HepG2 (cell line): ENCODE data around the gene CAD. TPM values are rescaled to one million over a fixed set of nuclear protein-coding genes. Genes with fewer than 3 reads are reported as not detected.
A peak's percentile ranks its signal among the peaks of the same experiment; 100 is the strongest.

ENCODE experiments used
- AGO2 ChIP-seq: fragments of 200-400 bp; formaldehyde crosslinking; optimal IDR thresholded peaks from 2 replicates; pipeline ENCODE3; 2017; ENCODE audit warnings: mild to moderate bottlenecking, low read depth, low read length, moderate library complexity
- CCAR2 ChIP-seq: fragments of 200-400 bp; formaldehyde crosslinking; optimal IDR thresholded peaks from 2 replicates; pipeline ENCODE3; 2018; ENCODE audit warnings: low read depth, mild to moderate bottlenecking, low read length, moderate library complexity
- CEBPG ChIP-seq: IDR thresholded peaks from 2 replicates; pipeline ENCODE4 v1.6.1; 2016
- EZH2 ChIP-seq: conservative IDR thresholded peaks from 2 replicates; pipeline ENCODE4 v1.6.1; 2012; ENCODE audit warnings: mild to moderate bottlenecking, low read depth, low read length, moderate library complexity
- FOXJ3 ChIP-seq: sonication (generic); formaldehyde crosslinking; IDR thresholded peaks from 2 replicates; pipeline ENCODE4 v1.4.0; 2020; ENCODE audit warnings: missing genetic modification reagents, mild to moderate bottlenecking, borderline replicate concordance
- HOXA5 ChIP-seq: sonication (generic); formaldehyde crosslinking; IDR thresholded peaks from 2 replicates; pipeline ENCODE4 v1.4.0; 2020; ENCODE audit warnings: missing genetic modification reagents
- JARID2 ChIP-seq: sonication (generic); formaldehyde crosslinking; IDR thresholded peaks from 2 replicates; pipeline ENCODE4 v1.8.1; 2023; ENCODE audit warnings: missing genetic modification reagents, inconsistent platforms; ENCODE audit not compliant: insufficient replicate concordance
- KDM6A ChIP-seq: IDR thresholded peaks from 2 replicates; pipeline ENCODE4 v1.6.1; 2016; ENCODE audit warnings: low read depth
- NFATC3 ChIP-seq: sonication (generic); formaldehyde crosslinking; IDR thresholded peaks from 2 replicates; pipeline ENCODE4 v1.5.1; 2020; ENCODE audit warnings: mild to moderate bottlenecking, missing genetic modification reagents
- PITX1 ChIP-seq: sonication (generic); formaldehyde crosslinking; IDR thresholded peaks from 2 replicates; pipeline ENCODE4 v1.5.1; 2020; ENCODE audit warnings: mild to moderate bottlenecking, missing genetic modification reagents
- SALL2 ChIP-seq: sonication (generic); formaldehyde crosslinking; IDR thresholded peaks from 2 replicates; pipeline ENCODE4 v1.8.1; 2023; ENCODE audit warnings: mild to moderate bottlenecking, missing genetic modification reagents, inconsistent platforms
- SMAD9 ChIP-seq: sonication (generic); formaldehyde crosslinking; IDR thresholded peaks from 2 replicates; pipeline ENCODE4 v1.5.1; 2020; ENCODE audit warnings: mild to moderate bottlenecking, missing genetic modification reagents
- SOX5 ChIP-seq: IDR thresholded peaks from 2 replicates; pipeline ENCODE4 v1.6.1; 2016; ENCODE audit warnings: borderline replicate concordance
- XBP1 ChIP-seq: sonication (generic); formaldehyde crosslinking; IDR thresholded peaks from 2 replicates; pipeline ENCODE4 v1.5.0; 2020; ENCODE audit warnings: missing genetic modification reagents
- ZC3H4 ChIP-seq: sonication (generic); formaldehyde crosslinking; IDR thresholded peaks from 2 replicates; pipeline ENCODE4 v1.4.0; 2020; ENCODE audit warnings: missing genetic modification reagents, borderline replicate concordance
- ZFP82 ChIP-seq: sonication (generic); formaldehyde crosslinking; IDR thresholded peaks from 2 replicates; pipeline ENCODE4 v1.5.1; 2020; ENCODE audit warnings: mild to moderate bottlenecking, missing genetic modification reagents, borderline replicate concordance
- ZNF205 ChIP-seq: IDR thresholded peaks from 2 replicates; pipeline ENCODE4 v1.6.1; 2018; ENCODE audit warnings: missing biosample characterization, missing genetic modification reagents
- ZNF292 ChIP-seq: sonication (generic); formaldehyde crosslinking; IDR thresholded peaks from 2 replicates; pipeline ENCODE4 v1.8.1; 2022; ENCODE audit warnings: mild to moderate bottlenecking, low read depth, missing genetic modification reagents, borderline replicate concordance
- ZNF296 ChIP-seq: sonication (generic); formaldehyde crosslinking; conservative IDR thresholded peaks from 2 replicates; pipeline ENCODE4 v1.5.0; 2020; ENCODE audit warnings: mild to moderate bottlenecking, missing genetic modification reagents
- ZNF33A ChIP-seq: sonication (generic); formaldehyde crosslinking; IDR thresholded peaks from 2 replicates; pipeline ENCODE4 v1.5.1; 2020; ENCODE audit warnings: missing genetic modification reagents, mild to moderate bottlenecking, moderate library complexity, borderline replicate concordance
- ZNF598 ChIP-seq: sonication (generic); formaldehyde crosslinking; IDR thresholded peaks from 2 replicates; pipeline ENCODE4 v1.5.1; 2020; ENCODE audit warnings: mild to moderate bottlenecking, missing genetic modification reagents, borderline replicate concordance
- ZNF776 ChIP-seq: sonication (generic); formaldehyde crosslinking; IDR thresholded peaks from 2 replicates; pipeline ENCODE4 v1.4.0; 2020; ENCODE audit warnings: mild to moderate bottlenecking, missing genetic modification reagents
- ZSCAN12 ChIP-seq: sonication (generic); formaldehyde crosslinking; IDR thresholded peaks from 2 replicates; pipeline ENCODE4 v1.9.0; 2021; ENCODE audit warnings: mild to moderate bottlenecking, missing genetic modification reagents
- polyA plus RNA-seq, 8 experiments: library from polyadenylated mRNA; depleted of rRNA in 3 of 8; stranded (reverse) in 7 of 8; unstranded in 1 of 8; fragments of >200 nt; fragmentation: Illumina TruSeq in 4 of 8; extraction: Trizol in 4 of 8; gene quantifications; 2 replicates each; pipeline versions ENCODE4 v1.2.1 to v1.2.3, GENCODE V29; 2011 to 2016; ENCODE audit warnings: low read depth in 4 of 8, missing spikeins in 1 of 8, mixed read lengths in 1 of 8; ENCODE audit not compliant: insufficient read depth in 1 of 8
- total RNA-seq, 5 experiments: library from RNA; depleted of rRNA; stranded (reverse); fragments of >200 nt; fragmentation: Illumina TruSeq; extraction: Trizol; gene quantifications; 2 replicates each; pipeline ENCODE4 v1.2.3, GENCODE V29; 2016; ENCODE audit warnings: low read depth in 1 of 5
- TF ChIP-seq, protein P1 (sequence below): sonication (generic); formaldehyde crosslinking; IDR thresholded peaks from 2 replicates; pipeline ENCODE4 v1.8.1; 2023; ENCODE audit warnings: mild to moderate bottlenecking, missing genetic modification reagents
- TF ChIP-seq, protein P2 (sequence below): IDR thresholded peaks from 2 replicates; pipeline ENCODE4 v1.6.1; 2016; ENCODE audit warnings: missing genetic modification reagents, missing compliant biosample characterization
- TF ChIP-seq, protein P3 (sequence below): IDR thresholded peaks from 2 replicates; pipeline ENCODE4 v1.6.1; 2016; ENCODE audit warnings: low read depth, control low read depth
- TF ChIP-seq, protein P4 (sequence below): sonication (generic); formaldehyde crosslinking; IDR thresholded peaks from 2 replicates; pipeline ENCODE4 v1.8.0; 2022; ENCODE audit warnings: missing genetic modification reagents, mild to moderate bottlenecking, inconsistent platforms, borderline replicate concordance

The CAD gene
- total and polyA plus RNA-seq, 2 of the 13 experiments (the other 11 are each of a cell fraction or from before 2014, with no cell fraction given): 21.7 to 37.0 TPM

DNA sequence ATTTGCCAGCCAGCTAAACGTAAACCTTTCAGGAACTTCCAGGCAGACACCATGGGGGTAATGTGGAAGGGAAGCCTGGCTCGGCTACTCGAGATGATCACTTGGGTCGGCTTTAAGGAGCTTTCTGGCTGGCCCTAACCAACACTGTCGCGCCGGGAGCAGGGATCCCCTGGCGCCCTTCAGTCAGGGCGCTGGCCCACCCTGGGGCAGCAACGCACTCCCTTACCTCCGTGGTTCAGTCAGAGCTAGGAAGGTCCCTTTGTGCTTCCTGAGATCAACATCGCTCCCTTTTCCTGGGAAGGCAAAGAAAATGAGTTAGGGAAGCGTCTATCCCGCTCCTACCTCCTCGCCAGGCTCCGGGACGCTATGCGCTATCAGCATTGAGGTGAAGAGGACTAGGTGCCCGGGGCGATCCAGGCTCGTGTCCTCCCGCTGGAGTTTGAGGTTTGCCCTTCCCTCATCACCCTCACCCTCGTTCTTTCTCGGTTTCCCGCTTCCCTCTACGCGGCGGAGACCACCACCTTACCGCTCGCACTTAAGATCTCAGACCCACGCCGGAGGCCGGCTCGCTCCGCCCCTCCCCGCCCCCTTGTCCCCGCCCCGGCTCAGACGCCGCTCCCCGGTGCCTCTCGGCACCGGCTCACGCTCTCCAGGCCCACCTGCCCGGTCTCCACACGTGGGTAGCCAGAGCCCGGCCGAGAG, 5.8 kb upstream of the CAD start (continued):
- TF ChIP-seq, protein P1, sequence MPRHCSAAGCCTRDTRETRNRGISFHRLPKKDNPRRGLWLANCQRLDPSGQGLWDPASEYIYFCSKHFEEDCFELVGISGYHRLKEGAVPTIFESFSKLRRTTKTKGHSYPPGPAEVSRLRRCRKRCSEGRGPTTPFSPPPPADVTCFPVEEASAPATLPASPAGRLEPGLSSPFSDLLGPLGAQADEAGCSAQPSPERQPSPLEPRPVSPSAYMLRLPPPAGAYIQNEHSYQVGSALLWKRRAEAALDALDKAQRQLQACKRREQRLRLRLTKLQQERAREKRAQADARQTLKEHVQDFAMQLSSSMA: no peak
- TF ChIP-seq EZH2 (no peak), CEBPG (no peak), ZNF296 (CRISPR knock-in tag) (no peak), PITX1 (CRISPR knock-in tag) (peak; percentile 35; the same call in 1 of the 2 replicates), JARID2 (CRISPR knock-in tag) (no peak), AGO2 (no peak), ZC3H4 (CRISPR knock-in tag) (no peak), KDM6A (CRISPR knock-in tag) (no peak), SOX5 (CRISPR knock-in tag) (no peak), ZNF776 (CRISPR knock-in tag) (peak; percentile 58; the same call in 1 of the 2 replicates), ZNF205 (no peak), FOXJ3 (no peak), ZNF598 (CRISPR knock-in tag) (peak; percentile 75; the same call in 1 of the 2 replicates), HOXA5 (CRISPR knock-in tag) (no peak), ZNF33A (no peak), CCAR2 (no peak), ZNF292 (0 out of 2 replicates have a peak, but pooled peaks have one; percentile 23), XBP1 (CRISPR knock-in tag) (no peak), SALL2 (CRISPR knock-in tag) (no peak), NFATC3 (CRISPR knock-in tag) (0 out of 2 replicates have a peak, but pooled peaks have one; percentile 43), SMAD9 (CRISPR knock-in tag) (0 out of 2 replicates have a peak, but pooled peaks have one; percentile 33), ZFP82 (CRISPR knock-in tag) (no peak), ZSCAN12 (no peak)
- TF ChIP-seq, protein P2, sequence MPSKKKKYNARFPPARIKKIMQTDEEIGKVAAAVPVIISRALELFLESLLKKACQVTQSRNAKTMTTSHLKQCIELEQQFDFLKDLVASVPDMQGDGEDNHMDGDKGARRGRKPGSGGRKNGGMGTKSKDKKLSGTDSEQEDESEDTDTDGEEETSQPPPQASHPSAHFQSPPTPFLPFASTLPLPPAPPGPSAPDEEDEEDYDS (CRISPR knock-in tag): no peak
- TF ChIP-seq, protein P3, sequence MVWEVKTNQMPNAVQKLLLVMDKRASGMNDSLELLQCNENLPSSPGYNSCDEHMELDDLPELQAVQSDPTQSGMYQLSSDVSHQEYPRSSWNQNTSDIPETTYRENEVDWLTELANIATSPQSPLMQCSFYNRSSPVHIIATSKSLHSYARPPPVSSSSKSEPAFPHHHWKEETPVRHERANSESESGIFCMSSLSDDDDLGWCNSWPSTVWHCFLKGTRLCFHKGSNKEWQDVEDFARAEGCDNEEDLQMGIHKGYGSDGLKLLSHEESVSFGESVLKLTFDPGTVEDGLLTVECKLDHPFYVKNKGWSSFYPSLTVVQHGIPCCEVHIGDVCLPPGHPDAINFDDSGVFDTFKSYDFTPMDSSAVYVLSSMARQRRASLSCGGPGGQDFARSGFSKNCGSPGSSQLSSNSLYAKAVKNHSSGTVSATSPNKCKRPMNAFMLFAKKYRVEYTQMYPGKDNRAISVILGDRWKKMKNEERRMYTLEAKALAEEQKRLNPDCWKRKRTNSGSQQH (CRISPR knock-in tag): no peak
- TF ChIP-seq, protein P4, sequence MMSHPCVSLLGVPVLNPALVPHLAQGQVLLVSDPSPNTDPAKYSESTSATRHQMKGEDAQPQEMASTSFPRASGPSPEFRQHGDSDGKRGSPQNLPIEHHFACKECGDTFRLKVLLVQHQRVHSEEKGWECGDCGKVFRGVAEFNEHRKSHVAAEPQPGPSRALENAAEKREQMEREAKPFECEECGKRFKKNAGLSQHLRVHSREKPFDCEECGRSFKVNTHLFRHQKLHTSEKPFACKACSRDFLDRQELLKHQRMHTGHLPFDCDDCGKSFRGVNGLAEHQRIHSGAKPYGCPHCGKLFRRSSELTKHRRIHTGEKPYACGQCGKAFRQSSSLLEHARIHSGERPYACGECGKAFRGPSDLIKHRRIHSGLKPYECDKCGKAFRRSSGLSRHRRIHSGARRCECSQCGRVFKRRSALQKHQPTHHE (CRISPR knock-in tag): no peak
